SK-N-SH (cell line): ENCODE data around the gene ASCC1. TPM values are rescaled to one million over a fixed set of nuclear protein-coding genes. Genes with fewer than 3 reads are reported as not detected.

Experiments used
- CTCF ChIA-PET: fragments of 300-600, 350-600 bp; formaldehyde crosslinking; extraction: SDS; loops from one replicate; lab custom pipeline; 2021; lab: Yijun Ruan, JAX
- POLR2A ChIA-PET: fragments of 350-600 bp; sonication (Branson Sonifier 250); formaldehyde crosslinking; extraction: SDS; loops from one replicate; lab custom pipeline; 2020; ENCODE audit warnings: antibody characterized with exemption, inconsistent platforms; lab: Yijun Ruan, JAX
- DNase-seq: peaks from one replicate; pipeline ENCODE4 v3.0.0; 2012
- H2AFZ ChIP-seq: fragments of 200-600 bp; sonication (generic); 2 replicates; pipeline ENCODE4 v1.8.1; 2016; ENCODE audit warnings: antibody characterized with exemption, mild to moderate bottlenecking, low read depth
- H3F3A ChIP-seq: fragments of 200-600 bp; sonication (generic); replicated peaks from 2 replicates; pipeline ENCODE3; 2016; ENCODE audit warnings: antibody characterized with exemption, mild to moderate bottlenecking; ENCODE audit not compliant: insufficient read depth
- H3K27ac ChIP-seq, 2 experiments: fragments of 200-500 bp in 1 of 2; fragments of 200-600 bp in 1 of 2; sonication (Bioruptor generic) in 1 of 2; sonication (generic), shearing (Covaris generic) in 1 of 2; 2 replicates each; pipeline versions ENCODE4 v1.5.1 to v1.6.1; 2014 to 2016; ENCODE audit warnings: low read depth in 2 of 2, inconsistent platforms in 1 of 2, low read length in 1 of 2, mild to moderate bottlenecking in 1 of 2, mixed read lengths in 1 of 2
- H3K27me3 ChIP-seq: fragments of 200-600 bp; sonication (generic), shearing (Covaris generic); 2 replicates; pipeline ENCODE4 v1.6.1; 2016; ENCODE audit warnings: mixed run types; ENCODE audit not compliant: insufficient read depth
- H3K36me3 ChIP-seq, 2 experiments: fragments of 200-500 bp in 1 of 2; fragments of 200-600 bp in 1 of 2; sonication (Bioruptor generic) in 1 of 2; sonication (generic) in 1 of 2; replicated peaks in 1 of 2; 2 replicates each; pipeline versions ENCODE3 to v1.5.1; 2014 to 2016; ENCODE audit warnings: low read length in 1 of 2, mild to moderate bottlenecking in 1 of 2; ENCODE audit not compliant: insufficient read depth in 2 of 2, control insufficient read depth in 1 of 2
- H3K4me1 ChIP-seq, 2 experiments: fragments of 200-500 bp in 1 of 2; fragments of 200-600 bp in 1 of 2; sonication (Bioruptor generic) in 1 of 2; sonication (generic), shearing (Covaris generic) in 1 of 2; 2 replicates each; pipeline versions ENCODE4 v1.5.1 to v1.6.1; 2014 to 2016; ENCODE audit warnings: low read depth in 1 of 2, low read length in 1 of 2, mixed run types in 1 of 2; ENCODE audit not compliant: insufficient read depth in 2 of 2, control insufficient read depth in 1 of 2
- H3K4me2 ChIP-seq: fragments of 200-600 bp; sonication (generic), shearing (Covaris generic); 2 replicates; pipeline ENCODE4 v1.6.1; 2017; ENCODE audit warnings: mixed run types
- H3K4me3 ChIP-seq, 2 experiments: fragments of 200-500 bp in 1 of 2; fragments of 200-600 bp in 1 of 2; sonication (Bioruptor generic) in 1 of 2; sonication (generic), shearing (Covaris generic) in 1 of 2; 2 replicates each; pipeline versions ENCODE4 v1.5.1 to v1.8.1; 2014 to 2016; ENCODE audit warnings: low read depth in 2 of 2, inconsistent platforms in 1 of 2, low read length in 1 of 2, mild to moderate bottlenecking in 1 of 2, mixed read lengths in 1 of 2, moderate library complexity in 1 of 2
- H3K79me2 ChIP-seq: fragments of 200-600 bp; sonication (generic); 2 replicates; pipeline ENCODE4 v1.8.1; 2017; ENCODE audit warnings: mild to moderate bottlenecking; ENCODE audit not compliant: insufficient read depth
- H3K9ac ChIP-seq: fragments of 200-600 bp; sonication (generic); 2 replicates; pipeline ENCODE4 v1.6.1; 2017; ENCODE audit warnings: mixed run types
- H3K9me2 ChIP-seq: fragments of 200-600 bp; sonication (generic); 2 replicates; pipeline ENCODE4 v1.6.1; 2017; ENCODE audit warnings: mixed run types
- H3K9me3 ChIP-seq: fragments of 200-600 bp; sonication (generic); 2 replicates; pipeline ENCODE4 v1.6.1; 2017; ENCODE audit warnings: mixed run types, mild to moderate bottlenecking, moderate library complexity
- H4K20me1 ChIP-seq: fragments of 200-600 bp; sonication (generic); 2 replicates; pipeline ENCODE4 v1.6.1; 2017; ENCODE audit warnings: mild to moderate bottlenecking, mixed run types; ENCODE audit not compliant: insufficient read depth
- EP300 ChIP-seq, 2 experiments: IDR thresholded peaks; 2 replicates each; pipeline versions ENCODE4 v1.4.0 to v1.6.1; 2012; ENCODE audit warnings: borderline replicate concordance in 1 of 2, low read depth in 1 of 2, low read length in 1 of 2
- FOXM1 ChIP-seq: IDR thresholded peaks from 2 replicates; pipeline ENCODE4 v1.4.0; 2012; ENCODE audit warnings: low read depth, mild to moderate bottlenecking
- GATA2 ChIP-seq: sonication (generic); formaldehyde crosslinking; IDR thresholded peaks from 2 replicates; pipeline ENCODE4 v1.5.0; 2020; ENCODE audit warnings: mild to moderate bottlenecking, missing genetic modification reagents
- MEF2A ChIP-seq: IDR thresholded peaks from 2 replicates; pipeline ENCODE4 v1.4.0; 2012; ENCODE audit warnings: low read depth, borderline replicate concordance
- MXI1 ChIP-seq: IDR thresholded peaks from 2 replicates; pipeline ENCODE4 v1.6.1; 2012; ENCODE audit warnings: mild to moderate bottlenecking, low read depth, low read length, improper control_type of control experiment
- POLR2AphosphoS5 ChIP-seq: IDR thresholded peaks from 2 replicates; pipeline ENCODE4 v1.6.1; 2012; ENCODE audit warnings: low read depth, low read length
- RCOR1 ChIP-seq: fragments of 150-350 bp; IDR thresholded peaks from 2 replicates; pipeline ENCODE4 v1.6.1; 2017; ENCODE audit warnings: antibody characterized with exemption, low read length
- RFX5 ChIP-seq: IDR thresholded peaks from 2 replicates; pipeline ENCODE4 v1.6.1; 2012; ENCODE audit warnings: mild to moderate bottlenecking, improper control_type of control experiment, low read length
- SIN3A ChIP-seq: IDR thresholded peaks from 2 replicates; pipeline ENCODE4 v1.6.1; 2012; ENCODE audit warnings: low read depth, mild to moderate bottlenecking, low read length, moderate library complexity, borderline replicate concordance
- YY1 ChIP-seq: IDR thresholded peaks from 2 replicates; pipeline ENCODE4 v1.4.0; 2012; ENCODE audit warnings: low read depth, mild to moderate bottlenecking
- WGBS: methylation state at CpG from one replicate; pipeline ENCODE4 v1.1.6; 2017; ENCODE audit warnings: low lambda C conversion rate; 5-methylcytosine and 5-hydroxymethylcytosine counted together
- polyA plus RNA-seq, 3 experiments: library from polyadenylated mRNA; depleted of rRNA; stranded (reverse); fragments of >200 nt; gene quantifications; 2 replicates each; pipeline ENCODE4 v1.2.3, GENCODE V29; 2012
- TF ChIP-seq, protein P1 (sequence below): IDR thresholded peaks from 2 replicates; pipeline ENCODE4; 2012
- TF ChIP-seq, protein P2 (sequence below): fragments of 150-350 bp; IDR thresholded peaks from 2 replicates; pipeline ENCODE4 v1.6.1; 2016; ENCODE audit warnings: mild to moderate bottlenecking, low read depth, low read length
- TF ChIP-seq, protein P3 (sequence below): IDR thresholded peaks from 2 replicates; pipeline ENCODE4 v1.4.0; 2012; ENCODE audit warnings: low read depth, borderline replicate concordance

ASCC1 gene
- polyA plus RNA-seq, 1 of the 3 experiments (the other 2 are of a cell fraction) = 15.0 TPM

DNA sequence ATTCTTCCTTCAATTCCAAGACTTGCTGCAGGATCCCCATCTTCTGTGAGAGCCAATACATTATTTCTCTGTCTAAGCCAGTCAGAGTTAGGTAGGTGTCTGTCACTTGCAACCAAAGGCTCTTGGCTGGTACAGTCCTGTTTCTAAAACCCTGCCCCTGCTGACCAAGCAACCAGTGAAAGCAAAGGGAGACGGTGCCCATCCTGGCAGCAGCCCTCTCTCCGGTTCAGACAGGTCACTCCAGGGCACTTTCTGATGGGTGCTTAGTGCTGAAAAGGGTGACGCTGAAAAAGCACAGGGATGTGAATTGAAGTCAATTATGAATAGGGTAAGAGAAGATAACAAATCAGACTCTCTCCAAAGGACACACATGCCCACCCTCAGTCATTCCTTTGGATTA is 165.2 kb downstream of the ASCC1 start:
- H3K9ac ChIP-seq = no peak overlapping the region

DNA sequence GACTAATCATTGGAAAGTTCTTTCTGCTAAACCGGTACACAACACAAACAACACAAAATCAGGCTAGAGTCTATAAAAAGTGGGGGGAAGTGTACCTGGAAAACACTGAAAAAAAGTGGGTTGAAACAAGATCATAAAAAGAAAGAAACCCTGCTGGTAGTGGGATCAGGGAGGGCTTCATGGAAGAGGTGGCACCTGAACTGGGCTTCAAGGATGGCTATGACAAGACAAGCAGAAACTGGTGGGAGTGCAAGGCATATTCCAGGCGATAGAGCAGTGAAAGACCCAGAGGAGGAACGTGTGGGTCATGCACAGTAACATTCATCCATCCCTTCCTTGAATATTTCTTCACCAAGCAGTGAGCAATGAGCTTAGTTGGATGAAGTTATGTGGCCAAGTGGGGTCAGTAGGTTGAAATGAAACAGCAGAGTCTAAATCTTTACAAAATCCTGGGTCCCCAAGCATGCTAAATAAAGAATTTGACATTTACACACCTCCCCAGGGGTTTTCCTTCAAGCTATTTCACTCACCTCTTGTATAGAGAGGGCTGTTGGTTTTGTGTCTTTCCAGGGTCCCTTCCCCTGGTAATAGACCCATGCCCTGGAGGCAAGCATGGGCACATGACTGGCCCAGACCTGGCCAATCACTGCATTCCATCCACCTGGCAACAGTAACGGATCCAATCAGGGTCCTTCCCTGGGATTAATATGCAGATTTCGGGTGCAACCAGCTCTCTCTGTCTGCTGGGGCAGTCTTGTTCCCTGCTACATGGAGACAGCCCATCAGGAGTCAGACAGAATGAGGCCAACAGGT is 165.9 kb downstream of the ASCC1 start:
- H3F3A ChIP-seq = no peaks in the 10 kb centered on the region
- TF ChIP-seq SIN3A (no peak), RFX5 (peak; percentile 61; the same call in 1 of the 2 replicates)
- TF ChIP-seq, all 33 proteins: peak for 1
- no peak for DNase-seq
- H2AFZ ChIP-seq = no peak overlapping the region
- ChIA-PET CTCF (interaction anchor here (0.7 to 11.9 kb wide), 11 partner anchors 13 to 290 kb away, joined by 3 to 250 read pairs (median 35); partner anchors contain the start of gene CHST3), POLR2A (no interaction called here)
- H3K9me3 ChIP-seq = no peaks in the 10 kb centered on the region
- no peak overlapping the region for H3K4me2 ChIP-seq
- no peak overlapping the region for H3K4me3 ChIP-seq
- H3K27me3 ChIP-seq = no peaks in the 10 kb centered on the region
- no peaks in the 10 kb centered on the region for H3K79me2 ChIP-seq
- WGBS = 66% methylated on average over 5 of the region's 5 CpGs
- H3K4me1 ChIP-seq = no peaks in the 10 kb centered on the region; a peak in 1 of 4 replicates
- no peaks in the 10 kb centered on the region for H4K20me1 ChIP-seq
- no peak overlapping the region for H3K9ac ChIP-seq
- H3K36me3 ChIP-seq = no peaks in the 10 kb centered on the region
- no peaks in the 10 kb centered on the region for H3K9me2 ChIP-seq
- no peak overlapping the region for H3K27ac ChIP-seq

More for the DNA sequence above, 165.2 kb downstream of the ASCC1 start:
- Histone ChIP-seq H3F3A (no peaks in the 10 kb centered on the region), H3K4me1 (no peaks in the 10 kb centered on the region; a peak in 1 of 4 replicates), H3K36me3 (no peaks in the 10 kb centered on the region), H2AFZ (no peak overlapping the region), H3K79me2 (no peaks in the 10 kb centered on the region), H3K27ac (no peak overlapping the region), H3K4me3 (no peak overlapping the region), H3K27me3 (no peaks in the 10 kb centered on the region), H3K4me2 (no peak overlapping the region), H4K20me1 (no peaks in the 10 kb centered on the region), H3K9me2 (no peaks in the 10 kb centered on the region), H3K9me3 (no peaks in the 10 kb centered on the region)
- POLR2A ChIA-PET = no interaction called here
- no peak for DNase-seq
- 85% methylated on average over 3 of the region's 3 CpGs for whole genome bisulfite sequencing
- CTCF ChIA-PET = interaction anchor here (0.6 to 11.9 kb wide), 6 partner anchors 19 to 289 kb away, joined by 3 to 250 read pairs (median 46); no protein-coding TSS in a partner anchor
- TF ChIP-seq, protein P1, sequence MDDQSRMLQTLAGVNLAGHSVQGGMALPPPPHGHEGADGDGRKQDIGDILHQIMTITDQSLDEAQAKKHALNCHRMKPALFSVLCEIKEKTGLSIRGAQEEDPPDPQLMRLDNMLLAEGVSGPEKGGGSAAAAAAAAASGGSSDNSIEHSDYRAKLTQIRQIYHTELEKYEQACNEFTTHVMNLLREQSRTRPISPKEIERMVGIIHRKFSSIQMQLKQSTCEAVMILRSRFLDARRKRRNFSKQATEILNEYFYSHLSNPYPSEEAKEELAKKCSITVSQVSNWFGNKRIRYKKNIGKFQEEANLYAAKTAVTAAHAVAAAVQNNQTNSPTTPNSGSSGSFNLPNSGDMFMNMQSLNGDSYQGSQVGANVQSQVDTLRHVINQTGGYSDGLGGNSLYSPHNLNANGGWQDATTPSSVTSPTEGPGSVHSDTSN = no peak
- TF ChIP-seq, protein P2, sequence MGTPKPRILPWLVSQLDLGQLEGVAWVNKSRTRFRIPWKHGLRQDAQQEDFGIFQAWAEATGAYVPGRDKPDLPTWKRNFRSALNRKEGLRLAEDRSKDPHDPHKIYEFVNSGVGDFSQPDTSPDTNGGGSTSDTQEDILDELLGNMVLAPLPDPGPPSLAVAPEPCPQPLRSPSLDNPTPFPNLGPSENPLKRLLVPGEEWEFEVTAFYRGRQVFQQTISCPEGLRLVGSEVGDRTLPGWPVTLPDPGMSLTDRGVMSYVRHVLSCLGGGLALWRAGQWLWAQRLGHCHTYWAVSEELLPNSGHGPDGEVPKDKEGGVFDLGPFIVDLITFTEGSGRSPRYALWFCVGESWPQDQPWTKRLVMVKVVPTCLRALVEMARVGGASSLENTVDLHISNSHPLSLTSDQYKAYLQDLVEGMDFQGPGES = no peak

DNA sequence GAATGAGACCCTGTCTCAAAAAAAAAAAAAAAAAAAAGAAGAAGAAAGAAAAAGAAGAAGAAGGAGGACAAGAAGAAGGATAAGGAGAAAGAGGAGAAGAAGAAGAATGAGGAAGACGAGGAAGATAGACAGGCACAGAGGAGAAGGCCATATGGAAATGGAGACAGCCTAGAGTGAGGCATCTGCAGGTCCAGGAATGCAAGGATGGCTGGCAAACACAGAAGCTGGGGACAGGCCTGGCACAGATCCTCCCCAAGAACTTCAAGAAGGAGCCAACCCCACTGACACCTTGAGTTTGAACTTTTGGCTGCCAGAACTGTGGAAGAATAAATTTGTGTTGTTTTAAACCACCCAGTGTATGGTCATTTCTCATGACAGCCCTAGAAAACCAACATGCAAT is 166.6 kb downstream of the ASCC1 start:
- Histone ChIP-seq H3F3A (no peaks in the 10 kb centered on the region), H3K79me2 (no peaks in the 10 kb centered on the region), H3K27ac (no peak overlapping the region), H3K27me3 (no peaks in the 10 kb centered on the region), H3K4me1 (peaks cover 0 to 4% of the 10 kb centered on the region in 2 experiments; a peak in 1 of 4 replicates), H3K36me3 (no peaks in the 10 kb centered on the region), H3K4me2 (no peak overlapping the region), H2AFZ (no peak overlapping the region), H3K4me3 (no peak overlapping the region), H4K20me1 (no peaks in the 10 kb centered on the region), H3K9me3 (no peaks in the 10 kb centered on the region), H3K9me2 (no peaks in the 10 kb centered on the region), H3K9ac (no peak overlapping the region)
- ChIA-PET CTCF (interaction anchor here (0.7 to 11.9 kb wide), 37 partner anchors 9 to 291 kb away, joined by 3 to 250 read pairs (median 7); partner anchors contain the start of gene CHST3), POLR2A (no interaction called here)
- WGBS = 3% methylated on average over 1 of the region's 1 CpG
- no peak for DNase-seq
- no peak for TF ChIP-seq EP300 (IDR thresholded peaks at IDR 0.05; ENCODE audit: borderline replicate concordance in 1 of 2, low read depth in 1 of 2, low read length in 1 of 2)
- TF ChIP-seq RCOR1 = no peak
- no peak for TF ChIP-seq GATA2 (CRISPR knock-in tag)
- TF ChIP-seq, protein P3, sequence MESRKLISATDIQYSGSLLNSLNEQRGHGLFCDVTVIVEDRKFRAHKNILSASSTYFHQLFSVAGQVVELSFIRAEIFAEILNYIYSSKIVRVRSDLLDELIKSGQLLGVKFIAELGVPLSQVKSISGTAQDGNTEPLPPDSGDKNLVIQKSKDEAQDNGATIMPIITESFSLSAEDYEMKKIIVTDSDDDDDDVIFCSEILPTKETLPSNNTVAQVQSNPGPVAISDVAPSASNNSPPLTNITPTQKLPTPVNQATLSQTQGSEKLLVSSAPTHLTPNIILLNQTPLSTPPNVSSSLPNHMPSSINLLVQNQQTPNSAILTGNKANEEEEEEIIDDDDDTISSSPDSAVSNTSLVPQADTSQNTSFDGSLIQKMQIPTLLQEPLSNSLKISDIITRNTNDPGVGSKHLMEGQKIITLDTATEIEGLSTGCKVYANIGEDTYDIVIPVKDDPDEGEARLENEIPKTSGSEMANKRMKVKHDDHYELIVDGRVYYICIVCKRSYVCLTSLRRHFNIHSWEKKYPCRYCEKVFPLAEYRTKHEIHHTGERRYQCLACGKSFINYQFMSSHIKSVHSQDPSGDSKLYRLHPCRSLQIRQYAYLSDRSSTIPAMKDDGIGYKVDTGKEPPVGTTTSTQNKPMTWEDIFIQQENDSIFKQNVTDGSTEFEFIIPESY = no peak
- TF ChIP-seq MXI1 = no peak
- no peak for TF ChIP-seq RFX5
- no peak for TF ChIP-seq MEF2A
- TF ChIP-seq YY1 = no peak
- no peak for TF ChIP-seq FOXM1
- TF ChIP-seq POLR2AphosphoS5 = no peak
